Measurements from ENCODE around the gene C9orf50. TPM values are rescaled to one million over a fixed set of nuclear protein-coding genes. Genes with fewer than 3 reads are reported as not detected.

The C9orf50 gene
- total RNA-seq, 1 experiment from 2014 or later = not detected

- TF ChIP-seq CTCF (conservative IDR thresholded peaks at IDR 0.05) (no peak), EZH2 (IDR thresholded peaks at IDR 0.05; ENCODE audit: low read depth) (no peak)
- no peaks in the 10 kb centered on the region for H3K9me3 ChIP-seq (ENCODE audit: insufficient read depth, low read depth)
- CTCF ChIA-PET = interaction anchor here (1.0 kb wide), 1 partner anchor 50 kb away, joined by 5 read pairs; no protein-coding TSS in a partner anchor
- H3K4me2 ChIP-seq = no peak overlapping the region
- H3K27me3 ChIP-seq (ENCODE audit: insufficient read depth, low read depth) = no peaks in the 10 kb centered on the region
- no peaks in the 10 kb centered on the region for H4K20me1 ChIP-seq (ENCODE audit: insufficient read depth)
- no peaks in the 10 kb centered on the region for H3K9me2 ChIP-seq (ENCODE audit: insufficient read depth)
- H3K79me2 ChIP-seq (ENCODE audit: low read depth) = peaks cover 6% of the 10 kb centered on the region
- H3K4me3 ChIP-seq = no peak overlapping the region
- no peak overlapping the region for H2AFZ ChIP-seq
- no peak for DNase-seq
- no peaks in the 10 kb centered on the region for H3K36me3 ChIP-seq (ENCODE audit: low read depth)
- peaks cover 5% of the 10 kb centered on the region; the same call in 1 of the 2 replicates for H3F3A ChIP-seq (ENCODE audit: insufficient read depth, low read depth)
- intact Hi-C loops (cut with micrococcal nuclease; ENCODE audit: unreplicated experiment) = no loop called here
- BruUV-seq (replicated peaks) = no TSS peak
- POLR2A ChIA-PET (ENCODE audit: unreplicated experiment) = no interaction called here
- no peaks in the 10 kb centered on the region for H3K4me1 ChIP-seq (replicated peaks; ENCODE audit: insufficient read depth)
- no peak overlapping the region for H3K27ac ChIP-seq
These were observed 25.4 kb upstream of the C9orf50 start for GRCh38 chr9:129646252-129646651.

- Histone ChIP-seq H3K79me2 (ENCODE audit: low read depth) (peaks cover 20% of the 10 kb centered on the region), H3K36me3 (ENCODE audit: low read depth) (no peaks in the 10 kb centered on the region), H3K4me3 (no peak overlapping the region), H3K9me3 (ENCODE audit: insufficient read depth, low read depth) (no peaks in the 10 kb centered on the region), H3F3A (ENCODE audit: insufficient read depth, low read depth) (peaks cover 5% of the 10 kb centered on the region; the same call in 1 of the 2 replicates), H4K20me1 (ENCODE audit: insufficient read depth) (peaks cover 8% of the 10 kb centered on the region; the same call in 1 of the 2 replicates), H3K4me1 (replicated peaks; ENCODE audit: insufficient read depth) (peaks cover 8% of the 10 kb centered on the region), H2AFZ (no peak overlapping the region), H3K27me3 (ENCODE audit: insufficient read depth, low read depth) (no peaks in the 10 kb centered on the region), H3K4me2 (no peak overlapping the region), H3K27ac (no peak overlapping the region), H3K9me2 (ENCODE audit: insufficient read depth) (no peaks in the 10 kb centered on the region)
- intact Hi-C loops (cut with micrococcal nuclease; ENCODE audit: unreplicated experiment) = loop anchor here (5.0 kb wide), 2 partner anchors 452 to 1037 kb away; no protein-coding TSS in a partner anchor
- POLR2A ChIA-PET (ENCODE audit: unreplicated experiment) = no interaction called here
- DNase-seq = no peak
- CTCF ChIA-PET = no interaction called here
- no TSS peak for BruUV-seq (replicated peaks)
- no peak for TF ChIP-seq CTCF (conservative IDR thresholded peaks at IDR 0.05)
- no peak for TF ChIP-seq EZH2 (IDR thresholded peaks at IDR 0.05; ENCODE audit: low read depth)
These were observed 24.0 kb upstream of the C9orf50 start for GRCh38 chr9:129644902-129645301.

GRCh38 chr9:129644365-129644764, 23.5 kb upstream of the C9orf50 start:
- Histone ChIP-seq H3K4me3 (no peak overlapping the region), H3K9me3 (ENCODE audit: insufficient read depth, low read depth) (no peaks in the 10 kb centered on the region), H4K20me1 (ENCODE audit: insufficient read depth) (peaks cover 8% of the 10 kb centered on the region; the same call in 1 of the 2 replicates), H3K79me2 (ENCODE audit: low read depth) (peaks cover 25% of the 10 kb centered on the region), H3K9me2 (ENCODE audit: insufficient read depth) (no peaks in the 10 kb centered on the region), H3K27me3 (ENCODE audit: insufficient read depth, low read depth) (no peaks in the 10 kb centered on the region), H3K36me3 (ENCODE audit: low read depth) (no peaks in the 10 kb centered on the region), H3K4me2 (no peak overlapping the region), H3K4me1 (replicated peaks; ENCODE audit: insufficient read depth) (peaks cover 8% of the 10 kb centered on the region), H3K27ac (no peak overlapping the region), H2AFZ (no peak overlapping the region), H3F3A (ENCODE audit: insufficient read depth, low read depth) (peaks cover 10% of the 10 kb centered on the region; the same call in 1 of the 2 replicates)
- CTCF ChIA-PET = no interaction called here
- TF ChIP-seq EZH2 (IDR thresholded peaks at IDR 0.05; ENCODE audit: low read depth) (no peak), CTCF (conservative IDR thresholded peaks at IDR 0.05) (no peak)
- POLR2A ChIA-PET (ENCODE audit: unreplicated experiment) = no interaction called here
- intact Hi-C loops (cut with micrococcal nuclease; ENCODE audit: unreplicated experiment) = loop anchor here (5.0 kb wide), 2 partner anchors 453 to 1038 kb away; no protein-coding TSS in a partner anchor
- no TSS peak for BruUV-seq (replicated peaks)
- DNase-seq = no peak
